EH (cell line): ENCODE measurements around the gene RNF224.
"Not testable (repeated sequence)": the region's sequence is repeated elsewhere in the genome, so short reads cannot be mapped to it uniquely, and the experiment has no call there.

ENCODE experiments used
- DNase-seq: peaks from one replicate; pipeline ENCODE4 v3.0.0-alpha.2; 2015; ENCODE audit warnings: low read depth

The RNF224 gene

DNA sequence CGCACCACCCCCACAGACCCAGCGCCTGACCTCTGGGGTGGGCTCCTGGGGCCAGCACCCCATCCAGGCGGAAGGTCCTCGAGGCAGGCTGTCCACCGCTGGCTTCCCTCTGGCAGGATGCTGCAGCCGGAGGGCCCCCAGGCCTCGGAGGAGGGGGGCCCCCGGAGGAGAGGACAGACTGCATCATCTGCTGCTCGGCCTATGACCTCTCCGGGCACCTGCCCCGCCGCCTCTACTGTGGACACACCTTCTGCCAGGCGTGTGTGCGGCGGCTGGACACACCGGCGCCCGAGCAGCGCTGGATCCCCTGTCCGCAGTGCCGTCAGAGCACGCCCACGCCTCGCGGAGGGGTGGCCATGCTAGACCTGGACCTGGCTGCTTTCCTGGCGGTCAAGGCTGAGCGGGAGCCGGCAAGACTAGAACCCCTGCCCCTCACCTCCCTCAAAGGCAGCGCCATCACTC lies 1.2 kb downstream of the RNF224 start:
- no peak for DNase-seq

- DNase-seq: no peak
Measured at GRCh38 chr9:137228968-137229896, 1.9 kb downstream of the RNF224 start.

- DNase-seq: no peak
Measured at GRCh38 chr9:137229903-137230704, 2.8 kb downstream of the RNF224 start.

GRCh38 chr9:137230705-137231371 lies 3.5 kb downstream of the RNF224 start, which contains the start of gene SLC34A3:
Gene SLC34A3, plus strand, starts transcription at chr9:137230901. Its CDS starts 802 bp downstream, at chr9:137231703.
- DNase-seq: no peak

DNA sequence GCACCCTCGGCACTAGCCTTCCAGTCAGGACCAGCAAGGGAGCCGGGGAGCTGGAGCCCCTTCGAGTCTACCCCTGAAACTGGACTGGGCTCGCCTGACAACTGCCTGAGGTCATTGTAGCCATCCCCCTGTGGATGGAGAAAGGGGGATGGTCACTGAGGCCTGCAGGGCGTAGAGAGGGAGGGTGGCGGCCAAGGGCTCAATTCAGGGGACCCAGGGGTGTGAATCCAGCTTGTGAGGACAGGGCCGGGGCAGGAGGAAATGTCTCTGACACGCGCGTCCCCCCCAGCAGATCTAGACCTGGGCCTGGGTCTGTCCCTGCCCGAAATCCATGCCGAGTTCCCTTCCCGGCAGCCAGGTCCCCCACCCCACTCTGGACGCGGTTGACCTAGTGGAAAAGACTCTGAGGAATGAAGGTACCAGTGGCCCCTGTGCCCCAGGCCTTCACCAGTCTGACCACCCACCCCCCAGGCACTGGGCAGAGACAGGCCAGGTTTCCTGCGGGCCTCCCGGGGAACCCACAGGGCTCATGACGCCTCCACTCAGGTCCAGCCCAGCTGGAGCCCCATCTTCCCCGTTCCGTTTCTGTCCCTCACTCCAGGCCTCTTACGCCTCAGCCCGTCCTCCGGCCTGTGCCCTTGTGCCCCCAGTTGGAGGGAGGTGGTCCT lies 4.2 kb downstream of the RNF224 start:
- no peak for DNase-seq

- DNase-seq: no peak
Measured at GRCh38 chr9:137232101-137232500, 4.8 kb downstream of the RNF224 start.

DNA sequence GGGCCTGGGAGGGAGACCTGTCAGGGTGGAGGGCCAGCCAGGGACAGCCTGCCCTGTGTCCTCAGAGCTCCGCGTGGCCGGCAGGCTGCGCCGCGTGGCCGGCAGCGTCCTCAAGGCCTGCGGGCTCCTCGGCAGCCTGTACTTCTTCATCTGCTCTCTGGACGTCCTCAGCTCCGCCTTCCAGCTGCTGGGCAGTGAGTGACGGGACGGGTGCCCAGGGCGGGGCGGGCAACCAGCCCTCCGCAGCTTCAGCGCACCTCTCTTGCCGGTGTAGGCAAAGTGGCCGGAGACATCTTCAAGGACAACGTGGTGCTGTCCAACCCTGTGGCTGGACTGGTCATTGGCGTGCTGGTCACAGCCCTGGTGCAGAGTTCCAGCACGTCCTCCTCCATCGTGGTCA lies 5.2 kb downstream of the RNF224 start:
- DNase-seq: no peak

GRCh38 chr9:137233143-137233980 lies 6.1 kb downstream of the RNF224 start:
- no peak for DNase-seq

DNA sequence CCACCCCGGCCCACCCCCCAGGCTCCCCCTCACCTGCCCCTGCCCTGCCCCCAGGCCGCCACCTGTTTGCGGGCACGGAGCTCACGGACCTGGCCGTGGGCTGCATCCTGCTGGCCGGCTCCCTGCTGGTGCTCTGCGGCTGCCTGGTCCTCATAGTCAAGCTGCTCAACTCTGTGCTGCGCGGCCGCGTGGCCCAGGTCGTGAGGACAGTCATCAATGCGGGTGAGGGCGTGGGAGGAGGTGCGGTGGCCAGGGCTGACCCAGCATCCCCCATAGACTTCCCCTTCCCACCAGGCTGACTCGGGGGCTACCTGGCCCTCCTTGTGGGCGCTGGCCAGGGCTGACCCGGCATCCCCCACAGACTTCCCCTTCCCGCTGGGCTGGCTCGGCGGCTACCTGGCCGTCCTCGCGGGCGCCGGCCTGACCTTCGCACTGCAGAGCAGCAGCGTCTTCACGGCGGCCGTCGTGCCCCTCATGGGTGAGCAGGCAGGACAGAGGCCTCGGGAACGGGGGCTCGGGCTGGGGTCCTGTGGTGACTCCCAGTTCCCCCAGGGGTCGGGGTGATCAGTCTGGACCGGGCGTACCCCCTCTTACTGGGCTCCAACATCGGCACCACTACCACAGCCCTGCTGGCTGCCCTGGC lies 6.9 kb downstream of the RNF224 start:
- no peak for DNase-seq

DNA sequence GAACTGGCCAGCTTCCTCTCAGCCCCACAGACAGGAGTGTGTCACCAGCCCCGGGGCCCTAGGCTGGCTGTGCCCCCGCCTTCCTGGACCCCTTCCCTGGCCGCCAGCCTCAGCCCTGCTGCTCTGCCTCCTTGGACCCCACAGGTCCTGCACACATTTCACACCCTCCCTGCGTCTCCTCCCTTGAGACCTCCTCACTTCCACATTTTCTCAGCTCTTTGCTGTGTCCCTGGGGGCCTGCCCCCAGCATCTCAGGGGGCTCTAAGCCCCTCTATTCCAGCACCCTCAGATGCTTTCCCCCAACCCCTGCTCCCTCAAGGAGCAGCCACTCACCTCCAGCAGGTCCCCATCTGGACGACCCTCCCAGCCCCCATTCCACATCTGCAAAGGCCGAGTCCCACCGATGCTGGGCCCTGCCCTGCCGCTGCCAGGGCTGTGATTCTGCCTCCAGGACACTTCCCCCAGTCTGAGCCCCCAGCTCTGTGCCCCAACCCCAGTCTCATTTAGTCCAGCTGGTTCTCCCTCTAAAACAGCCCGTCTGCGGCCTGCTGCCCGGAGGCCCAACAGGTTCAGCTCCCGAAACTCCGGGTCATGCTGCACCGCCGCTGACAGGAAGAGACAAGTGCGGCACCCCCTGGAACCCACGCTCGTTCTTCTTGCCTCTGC lies 7.6 kb downstream of the RNF224 start:
- no peak for DNase-seq

- no peak for DNase-seq
Measured at GRCh38 chr9:137235424-137236237, 8.3 kb downstream of the RNF224 start.

GRCh38 chr9:137236238-137236935 lies 9.1 kb downstream of the RNF224 start:
- DNase-seq: peak; percentile 77

DNA sequence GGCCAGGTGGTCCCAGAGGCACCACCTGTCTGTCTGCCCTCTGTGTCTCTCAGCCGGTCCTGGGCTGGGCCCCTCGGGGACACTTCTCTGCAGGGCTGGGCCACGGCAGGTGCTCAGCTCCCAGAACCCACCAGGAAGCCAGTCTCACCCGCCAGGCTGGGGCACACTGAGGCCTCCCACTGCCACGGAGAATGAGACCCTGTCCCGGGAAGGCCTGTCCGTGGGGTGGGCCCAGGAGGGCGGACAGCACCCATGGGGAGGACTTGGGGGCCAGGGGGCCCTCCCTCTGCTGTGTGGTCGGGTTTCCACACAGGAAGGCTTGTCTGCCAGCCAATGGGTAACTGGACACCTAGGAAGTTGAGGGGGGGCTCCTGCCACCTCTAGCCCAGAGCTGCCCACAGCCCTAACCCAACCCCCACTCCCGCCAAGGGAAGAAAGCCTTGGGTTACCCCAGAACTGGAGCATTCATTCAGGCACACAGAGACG lies 9.7 kb downstream of the RNF224 start:
- DNase-seq: no peak

- DNase-seq: no peak
Measured at GRCh38 chr9:137237759-137238726, 10.7 kb downstream of the RNF224 start.

- not testable (repeated sequence) for DNase-seq
Measured at GRCh38 chr9:137239541-137240200, 12.4 kb downstream of the RNF224 start.

GRCh38 chr9:137240318-137240840 lies 13.1 kb downstream of the RNF224 start:
- peak; percentile 75 for DNase-seq
